Measurements from ENCODE around the gene KIF15. TPM values are rescaled to one million over a fixed set of nuclear protein-coding genes. Genes with fewer than 3 reads are reported as not detected.

KIF15 gene
- polyA plus RNA-seq, 1 donor (not counting 4 experiments of a cell fraction or from before 2014, with no cell fraction given) = 2.8 TPM

GRCh38 chr3:44893097-44893496 lies 131.5 kb downstream of the KIF15 start:
- dilution Hi-C loops (cut with MboI; ENCODE audit: extremely low pct_ligation_motif_present, low sequenced_read_pairs) = no loop called here
- H3K9ac ChIP-seq (ENCODE audit: control insufficient read depth, extremely low read depth, insufficient read depth, low read length) = peak overlapping the region; percentile 45
- peaks cover 14% of the 10 kb centered on the region for H3K4me1 ChIP-seq (ENCODE audit: control insufficient read depth, extremely low read depth, insufficient read depth, low read length)
- H3K9me1 ChIP-seq (ENCODE audit: control insufficient read depth, extremely low read depth, insufficient read depth, low read length) = no peaks in the 10 kb centered on the region
- peak overlapping the region; percentile 32 for H2AFZ ChIP-seq (ENCODE audit: control insufficient read depth, low read length)
- H3K4me3 ChIP-seq (ENCODE audit: control insufficient read depth in 2 of 3, extremely low read depth in 1 of 3, insufficient read depth in 2 of 3, low read depth in 1 of 3, low read length in 3 of 3) = no peak overlapping the region
- peak overlapping the region; percentile 88 for H3K27ac ChIP-seq (ENCODE audit: control insufficient read depth, insufficient read depth, low read length)
- DNase-seq (ENCODE audit: low read depth, low spot score) = no peak
- FAIRE-seq = peak; percentile 93
- TF ChIP-seq CTCF (optimal IDR thresholded peaks at IDR 0.05 in 1 of 3, IDR thresholded peaks at IDR 0.05 in 1 of 3, conservative IDR thresholded peaks at IDR 0.05 in 1 of 3; ENCODE audit: extremely low read depth in 1 of 3, insufficient read depth in 2 of 3, low read length in 3 of 3) (no peak), EZH2 (IDR thresholded peaks at IDR 0.05; ENCODE audit: low read length) (no peak)
- H3K36me3 ChIP-seq (ENCODE audit: control insufficient read depth in 2 of 2, extremely low read depth in 1 of 2, insufficient read depth in 2 of 2, low read length in 2 of 2) = no peaks in the 10 kb centered on the region
- peak overlapping the region; percentile 29 for H3K4me2 ChIP-seq (ENCODE audit: control insufficient read depth, extremely low read depth, insufficient read depth, low read depth, low read length)
- H4K20me1 ChIP-seq (ENCODE audit: control insufficient read depth, extremely low read depth, insufficient read depth, low read length) = no peaks in the 10 kb centered on the region
- H3K27me3 ChIP-seq (ENCODE audit: control insufficient read depth, extremely low read depth, insufficient read depth, low read length) = no peaks in the 10 kb centered on the region
- H3K79me2 ChIP-seq (ENCODE audit: control insufficient read depth, insufficient read depth, low read length) = no peaks in the 10 kb centered on the region
- H3K9me3 ChIP-seq (ENCODE audit: control insufficient read depth, low read depth, low read length) = no peaks in the 10 kb centered on the region

- H3K36me3 ChIP-seq (ENCODE audit: control insufficient read depth in 2 of 2, extremely low read depth in 1 of 2, insufficient read depth in 2 of 2, low read length in 2 of 2) = no peaks in the 10 kb centered on the region
- no peaks in the 10 kb centered on the region for H3K9me1 ChIP-seq (ENCODE audit: control insufficient read depth, extremely low read depth, insufficient read depth, low read length)
- H3K79me2 ChIP-seq (ENCODE audit: control insufficient read depth, insufficient read depth, low read length) = no peaks in the 10 kb centered on the region
- no peaks in the 10 kb centered on the region for H4K20me1 ChIP-seq (ENCODE audit: control insufficient read depth, extremely low read depth, insufficient read depth, low read length)
- H3K4me3 ChIP-seq (ENCODE audit: control insufficient read depth in 2 of 3, extremely low read depth in 1 of 3, insufficient read depth in 2 of 3, low read depth in 1 of 3, low read length in 3 of 3) = no peak overlapping the region
- no peaks in the 10 kb centered on the region for H3K27me3 ChIP-seq (ENCODE audit: control insufficient read depth, extremely low read depth, insufficient read depth, low read length)
- H3K9ac ChIP-seq (ENCODE audit: control insufficient read depth, extremely low read depth, insufficient read depth, low read length) = no peak overlapping the region
- no peak for TF ChIP-seq EZH2 (IDR thresholded peaks at IDR 0.05; ENCODE audit: low read length)
- no peak for TF ChIP-seq CTCF (optimal IDR thresholded peaks at IDR 0.05 in 1 of 3, IDR thresholded peaks at IDR 0.05 in 1 of 3, conservative IDR thresholded peaks at IDR 0.05 in 1 of 3; ENCODE audit: extremely low read depth in 1 of 3, insufficient read depth in 2 of 3, low read length in 3 of 3)
- H3K4me1 ChIP-seq (ENCODE audit: control insufficient read depth, extremely low read depth, insufficient read depth, low read length) = peaks cover 19% of the 10 kb centered on the region
- no peak overlapping the region for H2AFZ ChIP-seq (ENCODE audit: control insufficient read depth, low read length)
- DNase-seq (ENCODE audit: low read depth, low spot score) = no peak
- no peak overlapping the region for H3K4me2 ChIP-seq (ENCODE audit: control insufficient read depth, extremely low read depth, insufficient read depth, low read depth, low read length)
- no peaks in the 10 kb centered on the region for H3K9me3 ChIP-seq (ENCODE audit: control insufficient read depth, low read depth, low read length)
- no peak for FAIRE-seq
- dilution Hi-C loops (cut with MboI; ENCODE audit: extremely low pct_ligation_motif_present, low sequenced_read_pairs) = no loop called here
- no peak overlapping the region for H3K27ac ChIP-seq (ENCODE audit: control insufficient read depth, insufficient read depth, low read length)
Measured at GRCh38 chr3:44894485-44894884, 132.9 kb downstream of the KIF15 start.
